ENCODE data around the gene ZNF282. TPM values are rescaled to one million over a fixed set of nuclear protein-coding genes. Genes with fewer than 3 reads are reported as not detected.

ZNF282 gene
- total and polyA plus RNA-seq, 9 of the 15 experiments (the other 6 are each of a cell fraction or from before 2014, with no cell fraction given), result 0.76 to 58.6 (median 17.4) TPM

DNA sequence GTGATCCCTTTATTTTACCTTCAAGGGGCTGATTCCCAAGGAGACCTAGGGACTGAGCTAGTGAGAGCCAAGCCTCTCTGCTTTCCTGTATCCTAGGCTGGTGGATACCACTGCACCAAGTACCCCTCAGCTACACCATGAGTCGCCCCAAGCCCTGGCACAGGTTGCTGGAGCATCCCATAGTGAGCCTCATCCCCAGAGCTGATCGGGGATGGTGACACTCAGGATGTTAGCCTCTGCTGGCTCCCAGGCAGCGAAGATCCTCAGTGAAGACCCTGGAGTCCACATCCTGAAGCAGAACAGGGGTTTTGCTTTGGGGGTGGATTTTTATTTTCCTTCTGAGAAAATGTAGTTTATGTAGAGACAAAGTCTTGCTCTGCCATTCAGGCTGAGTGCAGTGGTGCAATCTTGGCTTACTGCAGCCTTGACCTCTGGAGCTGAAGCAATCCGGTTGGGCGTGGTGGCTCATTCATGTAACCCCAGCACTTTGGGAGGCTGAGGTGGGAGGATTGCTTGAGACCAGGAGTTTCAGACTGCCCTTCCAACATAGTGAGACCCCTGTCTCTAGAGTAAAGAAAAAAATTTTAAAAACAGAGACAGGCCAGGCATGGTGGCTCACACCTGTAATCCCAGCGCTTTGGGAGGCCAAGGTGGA is 31.6 kb downstream of the ZNF282 start:
- Histone ChIP-seq H3K27me3 (ENCODE audit: control insufficient read depth in 2 of 2, insufficient read depth in 2 of 2, low read length in 2 of 2) (no peaks in the 10 kb centered on the region), H4K20me1 (replicated peaks; ENCODE audit: control insufficient read depth, insufficient read depth, low read length) (peaks cover 3% of the 10 kb centered on the region), H3K36me3 (ENCODE audit: control insufficient read depth, insufficient read depth, low read length) (peaks cover 31% of the 10 kb centered on the region), H3K4me3 (no peak overlapping the region), H3K9ac (ENCODE audit: insufficient read depth in 1 of 2, low read depth in 2 of 2, low read length in 2 of 2) (no peak overlapping the region), H2AFZ (ENCODE audit: low read depth, low read length) (no peak overlapping the region), H3K79me2 (ENCODE audit: control insufficient read depth, insufficient read depth, low read length) (no peaks in the 10 kb centered on the region), H3K27ac (ENCODE audit: extremely low read depth, low read depth, low read length) (no peak overlapping the region), H3K9me1 (ENCODE audit: control insufficient read depth, insufficient read depth, low read length) (no peaks in the 10 kb centered on the region), H3K4me1 (replicated peaks in 1 of 2; ENCODE audit: control insufficient read depth in 2 of 2, insufficient read depth in 2 of 2, low read length in 2 of 2) (peaks cover 0 to 4% of the 10 kb centered on the region in 2 experiments; a peak in 2 of 5 replicates), H3K9me3 (replicated peaks; ENCODE audit: control insufficient read depth, insufficient read depth, low read depth, low read length) (0 out of 2 replicates have a peak, but pooled peaks cover 5% of the 10 kb centered on the region), H3K4me2 (ENCODE audit: insufficient read depth, low read length) (no peak overlapping the region)
- intact Hi-C loops (cut with micrococcal nuclease) (no loop called here), in situ Hi-C loops (cut with MboI) (no loop called here)
- POLR2A ChIA-PET, result interaction anchor here (0.5 to 1.3 kb wide), 6 partner anchors 15 to 1640 kb away, joined by 3 to 4 read pairs (median 3); no protein-coding TSS in a partner anchor
- no TSS peak for BruUV-seq (replicated peaks)
- DNase-seq (ENCODE audit: extremely low read depth in 1 of 4, low spot score in 3 of 4), result no peak
- peak; percentile 9 for ATAC-seq
- FAIRE-seq, result no peak
- CTCF ChIA-PET (ENCODE audit: low intra/inter-chr PET ratio), result no interaction called here
- WGBS (ENCODE audit: insufficient coverage, low coverage, missing lambda C conversion rate), result 75% methylated on average over 6 of the region's 6 CpGs
- TF ChIP-seq, protein P1, sequence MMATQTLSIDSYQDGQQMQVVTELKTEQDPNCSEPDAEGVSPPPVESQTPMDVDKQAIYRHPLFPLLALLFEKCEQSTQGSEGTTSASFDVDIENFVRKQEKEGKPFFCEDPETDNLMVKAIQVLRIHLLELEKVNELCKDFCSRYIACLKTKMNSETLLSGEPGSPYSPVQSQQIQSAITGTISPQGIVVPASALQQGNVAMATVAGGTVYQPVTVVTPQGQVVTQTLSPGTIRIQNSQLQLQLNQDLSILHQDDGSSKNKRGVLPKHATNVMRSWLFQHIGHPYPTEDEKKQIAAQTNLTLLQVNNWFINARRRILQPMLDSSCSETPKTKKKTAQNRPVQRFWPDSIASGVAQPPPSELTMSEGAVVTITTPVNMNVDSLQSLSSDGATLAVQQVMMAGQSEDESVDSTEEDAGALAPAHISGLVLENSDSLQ (IDR thresholded peaks at IDR 0.05), result no peak
- TF ChIP-seq POLR2AphosphoS2 (IDR thresholded peaks at IDR 0.05; ENCODE audit: low read length), result 0 out of 2 replicates have a peak, but pooled peaks have one; percentile 31
- TF ChIP-seq SUPT5H (IDR thresholded peaks at IDR 0.05), result 0 out of 2 replicates have a peak, but pooled peaks have one; percentile 33
- TF ChIP-seq CREB1 (IDR thresholded peaks at IDR 0.05), result 0 out of 2 replicates have a peak, but pooled peaks have one; percentile 11
- TF ChIP-seq CREB1 (CRISPR knock-in tag; IDR thresholded peaks at IDR 0.05), result no peak
- TF ChIP-seq XRCC4 (IDR thresholded peaks at IDR 0.05; ENCODE audit: extremely low read depth, insufficient read depth, insufficient read length), result no peak
- TF ChIP-seq, protein P2, sequence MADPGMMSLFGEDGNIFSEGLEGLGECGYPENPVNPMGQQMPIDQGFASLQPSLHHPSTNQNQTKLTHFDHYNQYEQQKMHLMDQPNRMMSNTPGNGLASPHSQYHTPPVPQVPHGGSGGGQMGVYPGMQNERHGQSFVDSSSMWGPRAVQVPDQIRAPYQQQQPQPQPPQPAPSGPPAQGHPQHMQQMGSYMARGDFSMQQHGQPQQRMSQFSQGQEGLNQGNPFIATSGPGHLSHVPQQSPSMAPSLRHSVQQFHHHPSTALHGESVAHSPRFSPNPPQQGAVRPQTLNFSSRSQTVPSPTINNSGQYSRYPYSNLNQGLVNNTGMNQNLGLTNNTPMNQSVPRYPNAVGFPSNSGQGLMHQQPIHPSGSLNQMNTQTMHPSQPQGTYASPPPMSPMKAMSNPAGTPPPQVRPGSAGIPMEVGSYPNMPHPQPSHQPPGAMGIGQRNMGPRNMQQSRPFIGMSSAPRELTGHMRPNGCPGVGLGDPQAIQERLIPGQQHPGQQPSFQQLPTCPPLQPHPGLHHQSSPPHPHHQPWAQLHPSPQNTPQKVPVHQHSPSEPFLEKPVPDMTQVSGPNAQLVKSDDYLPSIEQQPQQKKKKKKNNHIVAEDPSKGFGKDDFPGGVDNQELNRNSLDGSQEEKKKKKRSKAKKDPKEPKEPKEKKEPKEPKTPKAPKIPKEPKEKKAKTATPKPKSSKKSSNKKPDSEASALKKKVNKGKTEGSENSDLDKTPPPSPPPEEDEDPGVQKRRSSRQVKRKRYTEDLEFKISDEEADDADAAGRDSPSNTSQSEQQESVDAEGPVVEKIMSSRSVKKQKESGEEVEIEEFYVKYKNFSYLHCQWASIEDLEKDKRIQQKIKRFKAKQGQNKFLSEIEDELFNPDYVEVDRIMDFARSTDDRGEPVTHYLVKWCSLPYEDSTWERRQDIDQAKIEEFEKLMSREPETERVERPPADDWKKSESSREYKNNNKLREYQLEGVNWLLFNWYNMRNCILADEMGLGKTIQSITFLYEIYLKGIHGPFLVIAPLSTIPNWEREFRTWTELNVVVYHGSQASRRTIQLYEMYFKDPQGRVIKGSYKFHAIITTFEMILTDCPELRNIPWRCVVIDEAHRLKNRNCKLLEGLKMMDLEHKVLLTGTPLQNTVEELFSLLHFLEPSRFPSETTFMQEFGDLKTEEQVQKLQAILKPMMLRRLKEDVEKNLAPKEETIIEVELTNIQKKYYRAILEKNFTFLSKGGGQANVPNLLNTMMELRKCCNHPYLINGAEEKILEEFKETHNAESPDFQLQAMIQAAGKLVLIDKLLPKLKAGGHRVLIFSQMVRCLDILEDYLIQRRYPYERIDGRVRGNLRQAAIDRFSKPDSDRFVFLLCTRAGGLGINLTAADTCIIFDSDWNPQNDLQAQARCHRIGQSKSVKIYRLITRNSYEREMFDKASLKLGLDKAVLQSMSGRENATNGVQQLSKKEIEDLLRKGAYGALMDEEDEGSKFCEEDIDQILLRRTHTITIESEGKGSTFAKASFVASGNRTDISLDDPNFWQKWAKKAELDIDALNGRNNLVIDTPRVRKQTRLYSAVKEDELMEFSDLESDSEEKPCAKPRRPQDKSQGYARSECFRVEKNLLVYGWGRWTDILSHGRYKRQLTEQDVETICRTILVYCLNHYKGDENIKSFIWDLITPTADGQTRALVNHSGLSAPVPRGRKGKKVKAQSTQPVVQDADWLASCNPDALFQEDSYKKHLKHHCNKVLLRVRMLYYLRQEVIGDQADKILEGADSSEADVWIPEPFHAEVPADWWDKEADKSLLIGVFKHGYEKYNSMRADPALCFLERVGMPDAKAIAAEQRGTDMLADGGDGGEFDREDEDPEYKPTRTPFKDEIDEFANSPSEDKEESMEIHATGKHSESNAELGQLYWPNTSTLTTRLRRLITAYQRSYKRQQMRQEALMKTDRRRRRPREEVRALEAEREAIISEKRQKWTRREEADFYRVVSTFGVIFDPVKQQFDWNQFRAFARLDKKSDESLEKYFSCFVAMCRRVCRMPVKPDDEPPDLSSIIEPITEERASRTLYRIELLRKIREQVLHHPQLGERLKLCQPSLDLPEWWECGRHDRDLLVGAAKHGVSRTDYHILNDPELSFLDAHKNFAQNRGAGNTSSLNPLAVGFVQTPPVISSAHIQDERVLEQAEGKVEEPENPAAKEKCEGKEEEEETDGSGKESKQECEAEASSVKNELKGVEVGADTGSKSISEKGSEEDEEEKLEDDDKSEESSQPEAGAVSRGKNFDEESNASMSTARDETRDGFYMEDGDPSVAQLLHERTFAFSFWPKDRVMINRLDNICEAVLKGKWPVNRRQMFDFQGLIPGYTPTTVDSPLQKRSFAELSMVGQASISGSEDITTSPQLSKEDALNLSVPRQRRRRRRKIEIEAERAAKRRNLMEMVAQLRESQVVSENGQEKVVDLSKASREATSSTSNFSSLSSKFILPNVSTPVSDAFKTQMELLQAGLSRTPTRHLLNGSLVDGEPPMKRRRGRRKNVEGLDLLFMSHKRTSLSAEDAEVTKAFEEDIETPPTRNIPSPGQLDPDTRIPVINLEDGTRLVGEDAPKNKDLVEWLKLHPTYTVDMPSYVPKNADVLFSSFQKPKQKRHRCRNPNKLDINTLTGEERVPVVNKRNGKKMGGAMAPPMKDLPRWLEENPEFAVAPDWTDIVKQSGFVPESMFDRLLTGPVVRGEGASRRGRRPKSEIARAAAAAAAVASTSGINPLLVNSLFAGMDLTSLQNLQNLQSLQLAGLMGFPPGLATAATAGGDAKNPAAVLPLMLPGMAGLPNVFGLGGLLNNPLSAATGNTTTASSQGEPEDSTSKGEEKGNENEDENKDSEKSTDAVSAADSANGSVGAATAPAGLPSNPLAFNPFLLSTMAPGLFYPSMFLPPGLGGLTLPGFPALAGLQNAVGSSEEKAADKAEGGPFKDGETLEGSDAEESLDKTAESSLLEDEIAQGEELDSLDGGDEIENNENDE (IDR thresholded peaks at IDR 0.05; ENCODE audit: low read depth, low read length), result peak; percentile 12
- TF ChIP-seq TEAD4 (IDR thresholded peaks at IDR 0.05; ENCODE audit: low read length), result peak; percentile 8; the same call in 1 of the 2 replicates
- TF ChIP-seq TEAD4 (CRISPR knock-in tag; IDR thresholded peaks at IDR 0.05; ENCODE audit: borderline replicate concordance), result no peak
- 0 out of 2 replicates have a peak, but pooled peaks have one; percentile 11 for TF ChIP-seq PML (IDR thresholded peaks at IDR 0.05; ENCODE audit: low read length)
